CD4-positive, alpha-beta T cell treated with Interleukin-12 subunit alpha and Interleukin-12 subunit beta, for 1 hour (primary cell): ENCODE results near the gene CHD9.
"Not testable (repeated sequence)": the region's sequence is repeated elsewhere in the genome, so short reads cannot be mapped to it uniquely, and the experiment has no call there.

Source experiments
- DNase-seq: peaks from one replicate; pipeline ENCODE4 v3.0.0-alpha.2; 2020

Gene CHD9

DNA sequence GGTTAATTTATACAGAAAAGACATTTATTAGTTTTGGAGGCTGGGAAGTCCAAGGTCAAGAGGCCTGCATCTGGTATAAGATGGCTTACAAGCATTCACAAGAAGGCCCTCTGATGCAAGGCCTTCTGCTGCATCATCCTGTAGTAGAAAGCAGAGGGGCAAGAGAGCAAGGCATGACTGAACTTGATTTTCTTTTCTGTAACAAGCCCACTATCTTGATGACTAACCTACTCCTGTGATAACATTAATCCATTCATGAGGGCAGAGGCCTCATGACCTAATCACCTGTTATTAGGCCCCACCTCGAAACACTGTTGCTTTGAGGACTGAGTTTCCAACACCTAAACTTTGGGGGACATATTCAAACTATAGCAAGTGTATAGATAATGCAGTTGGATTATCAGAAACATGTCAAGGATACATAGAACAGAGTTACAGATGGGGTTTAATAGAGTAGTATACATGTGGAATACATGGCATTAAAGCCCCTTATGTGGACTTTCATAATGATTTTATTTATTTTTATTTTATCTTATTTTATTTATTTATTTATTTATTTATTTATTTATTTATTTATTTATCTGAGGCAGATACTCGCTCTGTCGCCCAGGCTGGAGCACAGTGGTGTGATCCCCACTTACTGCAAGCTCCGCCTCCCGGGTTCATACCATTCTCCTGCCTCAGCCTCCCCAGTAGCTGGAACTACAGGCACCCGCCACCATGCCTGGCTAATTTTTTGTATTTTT, 88.2 kb downstream of the CHD9 start:
- DNase-seq, result no peak

DNA sequence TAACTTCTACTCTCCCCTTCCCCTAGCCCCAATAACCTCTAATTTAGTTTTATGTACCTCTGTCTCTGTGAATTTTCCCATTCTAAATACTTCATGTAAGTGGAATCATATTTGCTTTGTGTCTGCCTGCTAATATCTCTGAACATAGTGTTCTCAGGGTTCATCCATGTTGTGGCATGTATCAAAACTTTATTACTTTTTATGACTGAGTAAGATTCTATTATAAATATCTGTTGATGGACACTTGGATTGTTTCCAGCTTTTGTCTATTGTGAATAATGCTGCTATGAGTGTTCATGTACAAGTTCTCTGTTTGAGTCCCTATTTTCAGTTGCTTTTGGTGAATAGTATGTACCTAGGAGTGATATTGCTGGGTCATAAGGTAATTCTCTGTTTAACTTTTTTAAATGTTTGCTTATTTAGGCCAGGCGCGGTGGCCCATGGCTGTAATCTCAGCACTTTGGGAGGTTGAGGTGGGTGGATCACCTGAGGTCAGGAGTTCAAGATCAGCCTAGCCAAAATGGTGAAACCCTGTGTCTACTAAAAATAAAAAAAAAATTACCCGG, 92.8 kb downstream of the CHD9 start:
- DNase-seq, result no peak

GRCh38 chr16:53150769-53151168, 96.0 kb downstream of the CHD9 start:
- DNase-seq, result no peak

GRCh38 chr16:53152329-53152728, 97.5 kb downstream of the CHD9 start:
- DNase-seq, result no peak

GRCh38 chr16:53153130-53153529, 98.3 kb downstream of the CHD9 start:
- no peak for DNase-seq

GRCh38 chr16:53154513-53154912, 99.7 kb downstream of the CHD9 start:
- DNase-seq, result no peak

GRCh38 chr16:53156516-53156915, 101.7 kb downstream of the CHD9 start:
- no peak for DNase-seq

- DNase-seq, result peak; percentile 69
Observed at GRCh38 chr16:53159781-53160436, 105.1 kb downstream of the CHD9 start.

DNA sequence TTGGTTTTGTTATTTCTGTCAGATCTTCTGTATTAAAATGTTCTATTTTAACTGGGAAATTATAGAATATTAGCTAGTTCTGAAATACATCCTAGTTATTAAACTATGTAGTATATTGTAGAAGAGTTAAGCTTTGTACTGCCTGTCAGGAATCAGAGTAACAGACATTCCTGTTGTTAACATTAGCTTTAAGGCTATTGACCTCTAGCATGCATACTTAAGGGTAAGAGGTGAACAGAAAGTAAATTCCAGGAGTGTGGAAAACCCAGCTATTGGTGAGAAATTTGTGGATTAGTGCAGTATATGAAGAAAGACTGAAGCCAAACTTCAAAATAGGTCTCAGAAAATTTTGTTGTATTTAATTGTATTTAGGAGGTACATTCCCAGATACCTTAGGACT, 111.3 kb downstream of the CHD9 start:
- no peak for DNase-seq

GRCh38 chr16:53168744-53169143, 114.0 kb downstream of the CHD9 start:
- no peak for DNase-seq

DNA sequence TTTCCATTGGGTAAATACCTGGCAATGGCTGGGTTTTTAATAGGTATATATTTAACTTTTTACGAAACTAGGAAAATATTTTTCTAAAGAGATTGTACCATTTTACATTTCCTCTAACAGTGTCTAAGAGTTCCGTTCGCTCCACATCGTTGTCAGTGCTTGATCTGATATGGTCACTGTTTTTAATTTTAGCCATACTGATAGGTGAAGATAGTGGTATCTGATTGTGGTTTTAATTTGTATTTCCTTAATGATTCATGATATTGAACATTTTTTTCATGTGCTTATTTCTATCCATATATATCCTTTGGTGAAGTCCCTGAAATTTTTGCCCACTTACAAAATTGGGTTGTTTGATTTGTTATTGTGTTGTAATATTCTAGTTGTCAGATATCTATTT, 117.7 kb downstream of the CHD9 start:
- no peak for DNase-seq

- DNase-seq, result no peak
Observed at GRCh38 chr16:53175118-53175517, 120.3 kb downstream of the CHD9 start.

- DNase-seq, result no peak
Observed at GRCh38 chr16:53176434-53176833, 121.6 kb downstream of the CHD9 start.

DNA sequence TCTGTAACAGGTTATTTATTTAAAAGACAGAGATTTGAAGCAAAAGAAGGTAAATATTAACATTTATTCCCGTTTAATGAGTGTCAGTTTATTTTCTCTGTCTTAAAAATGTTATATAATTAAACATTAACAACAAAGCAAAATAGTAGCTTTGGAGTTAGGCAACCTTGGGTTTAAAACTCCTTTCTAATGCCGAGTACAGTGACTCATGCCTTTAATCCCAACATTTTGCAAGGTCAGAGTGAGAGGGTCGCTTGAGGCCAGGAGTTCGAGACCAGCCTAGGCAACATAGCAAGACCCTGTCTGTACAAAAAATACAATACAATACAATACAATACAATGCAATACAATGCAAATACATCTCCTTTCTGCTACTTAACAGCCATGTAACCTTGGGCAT, 128.7 kb downstream of the CHD9 start:
- DNase-seq, result no peak

DNA sequence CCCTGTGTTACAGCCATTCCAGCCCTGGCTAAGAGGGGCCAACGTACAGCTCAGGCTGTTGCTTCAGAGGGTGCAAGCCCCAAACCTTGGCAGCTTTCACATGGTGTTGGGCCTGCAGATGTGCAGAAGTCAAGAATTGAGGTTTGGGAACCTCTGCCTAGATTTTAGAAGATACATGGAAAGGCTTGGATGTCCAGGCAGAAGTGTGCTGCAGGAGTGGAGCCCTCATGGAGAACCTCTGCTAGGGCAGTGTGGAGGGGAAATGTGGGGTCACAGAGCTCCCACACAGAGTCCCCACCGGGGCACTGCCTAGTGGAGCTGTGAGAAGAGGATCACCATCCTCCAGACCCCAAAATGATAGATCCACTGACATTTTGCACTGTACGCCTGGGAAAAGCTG, 130.9 kb downstream of the CHD9 start:
- DNase-seq, result not testable (repeated sequence)

GRCh38 chr16:53187775-53188174, 133.0 kb downstream of the CHD9 start:
- no peak for DNase-seq

DNA sequence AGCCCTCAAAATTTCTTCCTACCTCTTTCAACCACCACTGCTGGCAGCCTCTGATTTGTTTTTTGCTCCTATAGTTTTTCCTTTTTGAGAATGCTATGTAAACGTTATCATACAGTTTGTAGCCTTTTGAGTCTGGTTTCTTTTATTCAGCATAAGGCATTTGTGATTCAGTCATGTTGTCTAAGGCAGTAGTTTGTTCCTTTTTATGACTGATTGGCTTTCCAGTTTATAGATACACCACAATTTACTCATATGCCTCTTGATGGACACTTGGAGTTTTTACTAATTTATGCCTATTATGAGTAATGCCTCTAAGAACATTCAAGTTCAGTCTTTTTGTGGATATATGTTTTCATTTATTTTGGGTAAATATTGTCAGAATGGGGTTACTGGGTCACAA, 136.6 kb downstream of the CHD9 start:
- no peak for DNase-seq

GRCh38 chr16:53198933-53199332, 144.1 kb downstream of the CHD9 start:
- no peak for DNase-seq

- DNase-seq, result no peak
Observed at GRCh38 chr16:53201900-53202299, 147.1 kb downstream of the CHD9 start.

GRCh38 chr16:53202398-53202797, 147.6 kb downstream of the CHD9 start:
- DNase-seq, result no peak

DNA sequence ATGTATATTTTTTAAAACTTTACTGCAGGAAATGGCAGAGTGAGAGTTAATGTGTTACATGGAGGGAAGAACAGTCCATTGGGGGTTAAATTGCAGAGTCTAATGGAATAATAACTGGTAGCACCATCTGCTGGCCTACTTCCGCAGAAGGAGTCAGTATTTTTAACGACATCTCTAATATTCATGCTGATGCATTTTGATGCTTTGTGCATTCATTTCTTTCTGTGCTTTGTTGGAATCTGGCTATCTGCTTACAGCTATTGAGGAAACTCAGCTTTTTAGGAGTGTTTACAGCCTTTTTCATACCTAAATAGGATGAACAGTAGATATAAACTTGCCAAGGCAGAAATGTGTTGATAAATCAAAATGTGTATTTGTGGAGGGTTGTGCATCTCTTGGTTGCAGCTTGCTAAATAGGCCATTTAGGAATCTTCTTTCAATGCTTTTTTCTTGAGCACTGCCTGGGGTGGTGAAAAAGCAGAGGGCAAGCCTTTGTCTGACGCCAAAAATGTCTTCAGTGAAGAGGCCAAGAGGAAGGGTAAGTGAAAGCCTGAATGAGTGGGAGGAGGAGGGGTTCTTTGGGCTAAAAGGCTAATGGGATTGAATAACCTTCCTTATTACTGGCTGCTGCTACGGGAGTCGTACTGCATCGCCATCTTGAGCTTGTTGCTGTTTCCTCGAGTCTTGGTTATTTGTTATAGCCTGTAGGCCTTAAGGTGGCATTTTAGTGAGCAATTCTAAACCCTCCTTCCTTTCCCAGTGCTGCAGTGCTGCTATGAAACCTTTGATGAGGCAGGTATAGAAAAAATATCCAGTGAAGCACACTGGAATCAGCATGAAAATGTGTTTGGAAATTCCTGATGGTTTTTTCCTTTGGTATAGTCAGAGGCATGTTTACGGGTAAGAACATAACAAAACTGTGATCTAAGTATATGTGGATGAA, 153.3 kb downstream of the CHD9 start:
- peak; percentile 31 for DNase-seq

GRCh38 chr16:53209429-53209828, 154.6 kb downstream of the CHD9 start:
- DNase-seq, result no peak

GRCh38 chr16:53209877-53210276, 155.1 kb downstream of the CHD9 start:
- DNase-seq, result no peak
